Brain microvascular endothelial cell (primary cell): ENCODE results near the gene SVIP.

Source experiments
- DNase-seq: peaks from one replicate; pipeline ENCODE4 v3.0.0-alpha.2; 2020
- H3K27ac ChIP-seq: fragments of 250-450 bp; sonication (Bioruptor Pico); 2 replicates; pipeline ENCODE4 v1.5.1; 2020; ENCODE audit warnings: mild to moderate bottlenecking, moderate library complexity
- H3K27me3 ChIP-seq: fragments of 250-450 bp; sonication (Bioruptor Pico); replicated peaks from 2 replicates; pipeline ENCODE4 v1.5.1; 2020; ENCODE audit warnings: mild to moderate bottlenecking
- H3K36me3 ChIP-seq: fragments of 250-450 bp; sonication (Bioruptor Pico); replicated peaks from 2 replicates; pipeline ENCODE4 v1.5.1; 2020; ENCODE audit warnings: mild to moderate bottlenecking
- H3K4me3 ChIP-seq: 2 replicates; pipeline ENCODE4 v1.5.1; 2011; ENCODE audit warnings: low read depth, mild to moderate bottlenecking, control low read depth, low read length, moderate library complexity
- CTCF ChIP-seq: IDR thresholded peaks from 2 replicates; pipeline ENCODE4 v1.5.1; 2011; ENCODE audit warnings: low read depth, mild to moderate bottlenecking, moderate library complexity, low read length, control low read depth, inconsistent platforms; ENCODE audit errors: missing control alignments
- in situ Hi-C: cut with HindIII; loops from 2 replicates; pipeline ENCODE4 v1.10.0; 2017; ENCODE audit warnings: low sequenced_read_pairs, low pct_ligation_motif_present

SVIP gene

GRCh38 chr11:22807391-22807790 lies 22.2 kb downstream of the SVIP start:
- no peak overlapping the region for H3K4me3 ChIP-seq
- in situ Hi-C loops: no loop called here
- TF ChIP-seq CTCF: no peak
- DNase-seq: no peak
- H3K27ac ChIP-seq: no peak overlapping the region
- H3K36me3 ChIP-seq: no peaks in the 10 kb centered on the region
- no peaks in the 10 kb centered on the region for H3K27me3 ChIP-seq

DNA sequence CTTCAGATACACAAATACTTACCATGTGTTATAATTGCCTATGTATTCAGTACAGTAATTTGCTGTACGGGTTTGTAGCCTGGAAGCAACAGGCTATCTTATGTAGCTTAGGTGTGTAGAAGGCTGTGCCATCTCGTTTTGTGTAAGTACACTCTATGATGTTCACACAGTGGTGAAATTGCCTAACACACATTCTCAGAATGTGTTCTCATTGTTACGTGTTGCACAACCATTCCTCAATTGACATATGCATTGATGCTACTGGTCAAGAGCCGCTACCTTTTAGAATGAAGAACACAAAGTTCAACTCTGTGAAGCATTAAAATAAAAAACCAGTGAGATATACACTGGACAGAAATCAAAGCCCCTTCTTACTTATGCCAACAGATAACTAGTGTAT lies 26.7 kb downstream of the SVIP start:
- in situ Hi-C loops: no loop called here
- Histone ChIP-seq H3K27ac (no peak overlapping the region), H3K4me3 (no peak overlapping the region), H3K27me3 (no peaks in the 10 kb centered on the region), H3K36me3 (no peaks in the 10 kb centered on the region)
- no peak for TF ChIP-seq CTCF
- no peak for DNase-seq

DNA sequence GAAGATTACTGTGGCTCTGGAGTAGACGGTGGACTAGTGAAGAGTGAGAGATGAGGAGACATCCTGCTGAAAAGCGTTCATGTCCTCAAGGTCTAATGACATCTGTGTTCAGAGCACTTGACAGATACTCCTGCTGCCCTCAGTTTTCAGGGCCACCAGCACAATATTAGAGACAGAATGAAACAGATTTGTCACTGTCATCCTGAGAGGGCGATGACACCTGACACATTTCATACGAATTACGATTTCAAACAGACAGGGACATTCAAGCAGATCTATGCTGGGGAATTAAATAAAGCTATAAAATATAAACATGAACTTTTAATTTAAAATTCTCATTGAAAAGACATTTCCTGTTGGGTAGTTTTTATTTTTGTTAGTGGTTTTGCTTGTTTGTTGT lies 29.1 kb downstream of the SVIP start:
- no peak overlapping the region for H3K27ac ChIP-seq
- DNase-seq: no peak
- no peaks in the 10 kb centered on the region for H3K36me3 ChIP-seq
- TF ChIP-seq CTCF: no peak
- no peak overlapping the region for H3K4me3 ChIP-seq
- no peaks in the 10 kb centered on the region for H3K27me3 ChIP-seq
- in situ Hi-C loops: no loop called here

DNA sequence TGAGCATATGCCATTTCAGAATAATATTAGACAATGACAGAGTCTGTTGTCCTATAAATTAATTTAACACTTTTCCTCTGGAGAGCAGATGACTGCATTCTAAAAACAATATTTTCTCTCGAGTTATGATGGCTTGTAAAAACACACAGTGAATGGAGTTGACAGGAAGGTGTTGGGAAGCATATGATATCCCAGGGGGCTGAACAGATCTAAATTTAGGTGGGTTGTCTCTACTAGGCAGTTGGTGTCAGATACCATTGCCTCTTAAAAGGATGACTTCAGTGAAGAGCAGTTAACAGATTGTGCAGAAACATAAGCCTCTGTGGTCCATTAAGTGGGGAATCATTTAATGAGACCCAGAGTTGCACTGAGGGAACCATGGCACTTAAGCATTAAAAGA lies 30.7 kb downstream of the SVIP start:
- Histone ChIP-seq H3K4me3 (no peak overlapping the region), H3K36me3 (no peaks in the 10 kb centered on the region), H3K27me3 (no peaks in the 10 kb centered on the region), H3K27ac (no peak overlapping the region)
- in situ Hi-C loops: no loop called here
- no peak for TF ChIP-seq CTCF
- DNase-seq: no peak

GRCh38 chr11:22797047-22797446 lies 32.6 kb downstream of the SVIP start:
- Histone ChIP-seq H3K36me3 (no peaks in the 10 kb centered on the region), H3K27ac (no peak overlapping the region), H3K27me3 (no peaks in the 10 kb centered on the region), H3K4me3 (no peak overlapping the region)
- in situ Hi-C loops: no loop called here
- no peak for TF ChIP-seq CTCF
- no peak for DNase-seq

DNA sequence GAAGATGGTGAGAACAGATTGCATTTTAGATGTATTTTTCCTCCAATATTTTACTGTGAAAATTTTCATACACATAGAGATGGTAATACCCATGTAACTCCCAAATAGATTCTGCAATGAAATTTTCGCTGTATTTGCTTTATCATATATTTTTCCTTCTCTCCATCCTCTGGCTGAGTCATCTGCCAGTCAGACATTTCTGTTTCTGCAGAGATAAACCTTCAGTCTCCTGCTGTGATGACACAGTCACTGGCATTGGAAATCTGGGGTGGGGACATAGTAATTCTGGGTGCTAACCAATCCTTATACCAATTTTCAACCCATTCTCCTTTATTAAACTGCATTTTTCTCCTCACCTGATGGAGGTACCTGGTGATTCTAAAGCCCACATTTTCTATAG lies 33.7 kb downstream of the SVIP start:
- peak overlapping the region; percentile 48 for H3K27ac ChIP-seq
- H3K27me3 ChIP-seq: no peaks in the 10 kb centered on the region
- peak; percentile 74 for DNase-seq
- no peaks in the 10 kb centered on the region for H3K36me3 ChIP-seq
- H3K4me3 ChIP-seq: no peak overlapping the region
- TF ChIP-seq CTCF: no peak
- in situ Hi-C loops: no loop called here
